ENCODE measurements around the gene CLCN3. TPM values are rescaled to one million over a fixed set of nuclear protein-coding genes. Genes with fewer than 3 reads are reported as not detected.

The CLCN3 gene
- total and polyA plus RNA-seq, 2 experiments from 2014 or later: 10.9 to 22.9 TPM

GRCh38 chr4:169594560-169595195 is 25.7 kb upstream of the CLCN3 start:
- Histone ChIP-seq H3K27ac (ENCODE audit: low read depth) (no peak overlapping the region), H4K20me1 (replicated peaks; ENCODE audit: insufficient read depth) (no peaks in the 10 kb centered on the region), H2AFZ (no peak overlapping the region), H3K4me1 (ENCODE audit: insufficient read depth) (no peaks in the 10 kb centered on the region), H3K9me2 (ENCODE audit: insufficient read depth) (no peaks in the 10 kb centered on the region), H3K4me2 (no peak overlapping the region), H3F3A (replicated peaks; ENCODE audit: low read depth) (no peaks in the 10 kb centered on the region), H3K36me3 (ENCODE audit: insufficient read depth) (no peaks in the 10 kb centered on the region), H3K27me3 (ENCODE audit: insufficient read depth) (no peaks in the 10 kb centered on the region), H3K4me3 (no peak overlapping the region), H3K79me2 (replicated peaks; ENCODE audit: insufficient read depth) (no peaks in the 10 kb centered on the region)
- ATAC-seq: no peak
- H3K27me3 Mint-ChIP-seq (ENCODE audit: insufficient read depth, low read depth, poor library complexity): no peaks in the 10 kb centered on the region
- no peak for DNase-seq (ENCODE audit: low spot score)
- H3K4me3 Mint-ChIP-seq: no peak overlapping the region
- TF ChIP-seq EZH2 (IDR thresholded peaks at IDR 0.05; ENCODE audit: low read depth, unreplicated experiment) (no peak), ZNF331 (CRISPR knock-in tag; IDR thresholded peaks at IDR 0.05; ENCODE audit: low read depth) (no peak), STAT1 (IDR thresholded peaks at IDR 0.05; ENCODE audit: unreplicated experiment) (no peak), JUNB (IDR thresholded peaks at IDR 0.05; ENCODE audit: unreplicated experiment) (no peak), NANOG (IDR thresholded peaks at IDR 0.05; ENCODE audit: borderline replicate concordance) (no peak), EZH2phosphoT487 (IDR thresholded peaks at IDR 0.05; ENCODE audit: unreplicated experiment) (no peak), ZNF114 (CRISPR knock-in tag; IDR thresholded peaks at IDR 0.05) (no peak), POLR2AphosphoS5 (IDR thresholded peaks at IDR 0.05; ENCODE audit: low read depth) (no peak)
- TF ChIP-seq, protein P1, sequence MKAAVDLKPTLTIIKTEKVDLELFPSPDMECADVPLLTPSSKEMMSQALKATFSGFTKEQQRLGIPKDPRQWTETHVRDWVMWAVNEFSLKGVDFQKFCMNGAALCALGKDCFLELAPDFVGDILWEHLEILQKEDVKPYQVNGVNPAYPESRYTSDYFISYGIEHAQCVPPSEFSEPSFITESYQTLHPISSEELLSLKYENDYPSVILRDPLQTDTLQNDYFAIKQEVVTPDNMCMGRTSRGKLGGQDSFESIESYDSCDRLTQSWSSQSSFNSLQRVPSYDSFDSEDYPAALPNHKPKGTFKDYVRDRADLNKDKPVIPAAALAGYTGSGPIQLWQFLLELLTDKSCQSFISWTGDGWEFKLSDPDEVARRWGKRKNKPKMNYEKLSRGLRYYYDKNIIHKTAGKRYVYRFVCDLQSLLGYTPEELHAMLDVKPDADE (IDR thresholded peaks at IDR 0.05): no peak
- TF ChIP-seq, protein P2, sequence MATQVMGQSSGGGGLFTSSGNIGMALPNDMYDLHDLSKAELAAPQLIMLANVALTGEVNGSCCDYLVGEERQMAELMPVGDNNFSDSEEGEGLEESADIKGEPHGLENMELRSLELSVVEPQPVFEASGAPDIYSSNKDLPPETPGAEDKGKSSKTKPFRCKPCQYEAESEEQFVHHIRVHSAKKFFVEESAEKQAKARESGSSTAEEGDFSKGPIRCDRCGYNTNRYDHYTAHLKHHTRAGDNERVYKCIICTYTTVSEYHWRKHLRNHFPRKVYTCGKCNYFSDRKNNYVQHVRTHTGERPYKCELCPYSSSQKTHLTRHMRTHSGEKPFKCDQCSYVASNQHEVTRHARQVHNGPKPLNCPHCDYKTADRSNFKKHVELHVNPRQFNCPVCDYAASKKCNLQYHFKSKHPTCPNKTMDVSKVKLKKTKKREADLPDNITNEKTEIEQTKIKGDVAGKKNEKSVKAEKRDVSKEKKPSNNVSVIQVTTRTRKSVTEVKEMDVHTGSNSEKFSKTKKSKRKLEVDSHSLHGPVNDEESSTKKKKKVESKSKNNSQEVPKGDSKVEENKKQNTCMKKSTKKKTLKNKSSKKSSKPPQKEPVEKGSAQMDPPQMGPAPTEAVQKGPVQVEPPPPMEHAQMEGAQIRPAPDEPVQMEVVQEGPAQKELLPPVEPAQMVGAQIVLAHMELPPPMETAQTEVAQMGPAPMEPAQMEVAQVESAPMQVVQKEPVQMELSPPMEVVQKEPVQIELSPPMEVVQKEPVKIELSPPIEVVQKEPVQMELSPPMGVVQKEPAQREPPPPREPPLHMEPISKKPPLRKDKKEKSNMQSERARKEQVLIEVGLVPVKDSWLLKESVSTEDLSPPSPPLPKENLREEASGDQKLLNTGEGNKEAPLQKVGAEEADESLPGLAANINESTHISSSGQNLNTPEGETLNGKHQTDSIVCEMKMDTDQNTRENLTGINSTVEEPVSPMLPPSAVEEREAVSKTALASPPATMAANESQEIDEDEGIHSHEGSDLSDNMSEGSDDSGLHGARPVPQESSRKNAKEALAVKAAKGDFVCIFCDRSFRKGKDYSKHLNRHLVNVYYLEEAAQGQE (IDR thresholded peaks at IDR 0.05; ENCODE audit: unreplicated experiment): no peak
- TF ChIP-seq, protein P3, sequence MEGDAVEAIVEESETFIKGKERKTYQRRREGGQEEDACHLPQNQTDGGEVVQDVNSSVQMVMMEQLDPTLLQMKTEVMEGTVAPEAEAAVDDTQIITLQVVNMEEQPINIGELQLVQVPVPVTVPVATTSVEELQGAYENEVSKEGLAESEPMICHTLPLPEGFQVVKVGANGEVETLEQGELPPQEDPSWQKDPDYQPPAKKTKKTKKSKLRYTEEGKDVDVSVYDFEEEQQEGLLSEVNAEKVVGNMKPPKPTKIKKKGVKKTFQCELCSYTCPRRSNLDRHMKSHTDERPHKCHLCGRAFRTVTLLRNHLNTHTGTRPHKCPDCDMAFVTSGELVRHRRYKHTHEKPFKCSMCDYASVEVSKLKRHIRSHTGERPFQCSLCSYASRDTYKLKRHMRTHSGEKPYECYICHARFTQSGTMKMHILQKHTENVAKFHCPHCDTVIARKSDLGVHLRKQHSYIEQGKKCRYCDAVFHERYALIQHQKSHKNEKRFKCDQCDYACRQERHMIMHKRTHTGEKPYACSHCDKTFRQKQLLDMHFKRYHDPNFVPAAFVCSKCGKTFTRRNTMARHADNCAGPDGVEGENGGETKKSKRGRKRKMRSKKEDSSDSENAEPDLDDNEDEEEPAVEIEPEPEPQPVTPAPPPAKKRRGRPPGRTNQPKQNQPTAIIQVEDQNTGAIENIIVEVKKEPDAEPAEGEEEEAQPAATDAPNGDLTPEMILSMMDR (conservative IDR thresholded peaks at IDR 0.05; ENCODE audit: low read depth in 2 of 2): no peak
- no peaks in the 10 kb centered on the region for H3K4me1 Mint-ChIP-seq
- no peaks in the 10 kb centered on the region for H3K36me3 Mint-ChIP-seq (ENCODE audit: low read depth)
- no peak overlapping the region for H3K27ac Mint-ChIP-seq
- no peaks in the 10 kb centered on the region for H3K9me3 Mint-ChIP-seq

All from GM23338 (cell line).